ENCODE measurements around the gene ESD. TPM values are rescaled to one million over a fixed set of nuclear protein-coding genes. Genes with fewer than 3 reads are reported as not detected.

The ESD gene
- total RNA-seq, 1 experiment from 2014 or later, result 68.3 TPM

GRCh38 chr13:46778095-46778494, 18.9 kb downstream of the ESD start:
- no TSS peak for BruUV-seq (replicated peaks)
- ATAC-seq (no peak), DNase-seq (ENCODE audit: low read depth, low spot score) (no peak)
- Histone ChIP-seq H3K27me3 (ENCODE audit: control insufficient read depth, insufficient read depth, low read length) (no peaks in the 10 kb centered on the region), H3K27ac (ENCODE audit: low read length) (no peak overlapping the region), H3K4me1 (ENCODE audit: control insufficient read depth, insufficient read depth, low read length) (no peaks in the 10 kb centered on the region), H3K9me3 (ENCODE audit: control insufficient read depth, insufficient read depth, low read depth, low read length) (no peaks in the 10 kb centered on the region), H3K36me3 (ENCODE audit: control insufficient read depth, insufficient read depth, low read length) (peaks cover 49% of the 10 kb centered on the region), H3K4me3 (ENCODE audit: low read depth in 2 of 2, low read length in 2 of 2) (no peak overlapping the region)
- ChIA-PET CTCF (no interaction called here), POLR2A (interaction anchor here (0.7 kb wide), 1 partner anchor 23 kb away, joined by 3 read pairs; no protein-coding TSS in a partner anchor)
- in situ Hi-C loops (cut with HindIII; ENCODE audit: low pct_unique_long_range_greater_than_20kb, low sequenced_read_pairs), result no loop called here
- TF ChIP-seq POLR2AphosphoS5 (IDR thresholded peaks at IDR 0.05; ENCODE audit: low read depth, low read length) (no peak), SIN3A (IDR thresholded peaks at IDR 0.05; ENCODE audit: borderline replicate concordance, insufficient read depth, low read depth, low read length) (no peak), TCF7L2 (IDR thresholded peaks at IDR 0.05; ENCODE audit: low read depth, low read length) (no peak), REST (IDR thresholded peaks at IDR 0.05; ENCODE audit: insufficient read depth in 1 of 2, low read depth in 2 of 2, low read length in 1 of 2) (no peak)
- TF ChIP-seq, protein P1, sequence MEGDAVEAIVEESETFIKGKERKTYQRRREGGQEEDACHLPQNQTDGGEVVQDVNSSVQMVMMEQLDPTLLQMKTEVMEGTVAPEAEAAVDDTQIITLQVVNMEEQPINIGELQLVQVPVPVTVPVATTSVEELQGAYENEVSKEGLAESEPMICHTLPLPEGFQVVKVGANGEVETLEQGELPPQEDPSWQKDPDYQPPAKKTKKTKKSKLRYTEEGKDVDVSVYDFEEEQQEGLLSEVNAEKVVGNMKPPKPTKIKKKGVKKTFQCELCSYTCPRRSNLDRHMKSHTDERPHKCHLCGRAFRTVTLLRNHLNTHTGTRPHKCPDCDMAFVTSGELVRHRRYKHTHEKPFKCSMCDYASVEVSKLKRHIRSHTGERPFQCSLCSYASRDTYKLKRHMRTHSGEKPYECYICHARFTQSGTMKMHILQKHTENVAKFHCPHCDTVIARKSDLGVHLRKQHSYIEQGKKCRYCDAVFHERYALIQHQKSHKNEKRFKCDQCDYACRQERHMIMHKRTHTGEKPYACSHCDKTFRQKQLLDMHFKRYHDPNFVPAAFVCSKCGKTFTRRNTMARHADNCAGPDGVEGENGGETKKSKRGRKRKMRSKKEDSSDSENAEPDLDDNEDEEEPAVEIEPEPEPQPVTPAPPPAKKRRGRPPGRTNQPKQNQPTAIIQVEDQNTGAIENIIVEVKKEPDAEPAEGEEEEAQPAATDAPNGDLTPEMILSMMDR (IDR thresholded peaks at IDR 0.05), result no peak
- intact Hi-C loops (cut with micrococcal nuclease; ENCODE audit: unreplicated experiment), result no loop called here

DNA sequence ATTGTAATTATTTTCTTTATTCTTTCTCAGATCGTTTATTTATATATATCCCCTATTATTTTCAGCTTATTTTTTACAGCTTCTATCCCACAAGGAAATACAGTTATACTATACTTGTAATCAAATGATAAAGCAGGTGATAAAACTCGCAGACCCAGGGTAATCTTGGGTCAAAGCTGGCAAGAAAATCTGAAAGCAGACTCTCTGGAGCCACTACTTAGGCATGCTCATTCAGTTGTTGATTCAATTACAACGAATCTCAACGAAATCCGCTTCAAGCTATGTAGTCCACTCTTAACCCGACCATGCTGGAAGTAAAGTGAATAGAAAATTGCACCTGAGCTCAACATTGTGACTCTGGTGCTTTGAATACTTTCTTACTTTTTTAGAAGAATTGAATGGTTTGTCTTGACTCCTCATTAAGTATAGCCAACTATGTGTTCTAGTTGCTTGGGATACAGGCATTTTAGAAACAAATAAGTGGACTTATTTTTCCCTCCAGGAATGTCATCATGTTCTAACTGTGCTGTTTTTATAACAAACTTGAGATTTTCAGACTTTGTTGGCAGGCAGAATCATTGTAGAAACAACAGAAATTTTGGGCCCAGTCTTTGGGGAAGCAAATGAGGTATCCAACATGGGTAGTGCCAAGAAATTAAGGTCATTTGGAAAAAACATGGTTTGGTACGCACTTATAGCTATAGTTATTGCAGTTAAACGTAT, 21.4 kb downstream of the ESD start:
- POLR2A ChIA-PET, result no interaction called here
- ATAC-seq, result no peak
- Histone ChIP-seq H3K4me3 (ENCODE audit: low read depth in 2 of 2, low read length in 2 of 2) (no peak overlapping the region), H3K9me3 (ENCODE audit: control insufficient read depth, insufficient read depth, low read depth, low read length) (no peaks in the 10 kb centered on the region), H3K27ac (ENCODE audit: low read length) (no peak overlapping the region), H3K27me3 (ENCODE audit: control insufficient read depth, insufficient read depth, low read length) (no peaks in the 10 kb centered on the region), H3K4me1 (ENCODE audit: control insufficient read depth, insufficient read depth, low read length) (no peaks in the 10 kb centered on the region), H3K36me3 (ENCODE audit: control insufficient read depth, insufficient read depth, low read length) (peaks cover 39% of the 10 kb centered on the region)
- intact Hi-C loops (cut with micrococcal nuclease; ENCODE audit: unreplicated experiment), result no loop called here
- no peak for DNase-seq (ENCODE audit: low read depth, low spot score)
- no TSS peak for BruUV-seq (replicated peaks)
- no peak for TF ChIP-seq REST (IDR thresholded peaks at IDR 0.05; ENCODE audit: insufficient read depth in 1 of 2, low read depth in 2 of 2, low read length in 1 of 2)
- TF ChIP-seq TCF7L2 (IDR thresholded peaks at IDR 0.05; ENCODE audit: low read depth, low read length), result no peak
- no peak for TF ChIP-seq SIN3A (IDR thresholded peaks at IDR 0.05; ENCODE audit: borderline replicate concordance, insufficient read depth, low read depth, low read length)
- TF ChIP-seq, protein P1 (IDR thresholded peaks at IDR 0.05), result no peak
- TF ChIP-seq POLR2AphosphoS5 (IDR thresholded peaks at IDR 0.05; ENCODE audit: low read depth, low read length), result no peak
- CTCF ChIA-PET, result no interaction called here
- in situ Hi-C loops (cut with HindIII; ENCODE audit: low pct_unique_long_range_greater_than_20kb, low sequenced_read_pairs), result no loop called here
